ENCODE data around the gene BBS1.
A peak's percentile ranks its signal among the peaks of the same experiment; 100 is the strongest.

BBS1 gene

GRCh38 chr11:66484806-66485380 lies 25.5 kb upstream of the BBS1 start:
- H3K4me1 Mint-ChIP-seq (ENCODE audit: low read depth in 2 of 2) = peaks cover 8 to 9% of the 10 kb centered on the region in 2 donors
- no peak overlapping the region for H3K4me3 Mint-ChIP-seq
- no peaks in the 10 kb centered on the region for H3K27me3 Mint-ChIP-seq
- ATAC-seq (replicated peaks) = no peak
- H3K27ac Mint-ChIP-seq = no peak overlapping the region
- peaks cover 25% of the 10 kb centered on the region for H3K36me3 Mint-ChIP-seq (ENCODE audit: insufficient read depth)
- H3K9me3 Mint-ChIP-seq = no peaks in the 10 kb centered on the region
- no peak for DNase-seq

- no peaks in the 10 kb centered on the region for H3K27me3 Mint-ChIP-seq
- no peak for ATAC-seq (replicated peaks)
- H3K4me1 Mint-ChIP-seq (ENCODE audit: low read depth in 2 of 2) = peaks cover 0 to 2% of the 10 kb centered on the region in 2 donors
- H3K27ac Mint-ChIP-seq = no peak overlapping the region
- H3K36me3 Mint-ChIP-seq (ENCODE audit: insufficient read depth) = peaks cover 19% of the 10 kb centered on the region
- no peaks in the 10 kb centered on the region for H3K9me3 Mint-ChIP-seq
- no peak for DNase-seq
- H3K4me3 Mint-ChIP-seq = no peak overlapping the region
Measured at GRCh38 chr11:66488957-66489356, 21.5 kb upstream of the BBS1 start.

- ATAC-seq (replicated peaks) (no peak), DNase-seq (no peak)
- H3K36me3 Mint-ChIP-seq (ENCODE audit: insufficient read depth) = peaks cover 19% of the 10 kb centered on the region
- no peak overlapping the region for H3K27ac Mint-ChIP-seq
- H3K4me1 Mint-ChIP-seq (ENCODE audit: low read depth in 2 of 2) = peaks cover 0 to 2% of the 10 kb centered on the region in 2 donors
- no peak overlapping the region for H3K4me3 Mint-ChIP-seq
- no peaks in the 10 kb centered on the region for H3K9me3 Mint-ChIP-seq
- H3K27me3 Mint-ChIP-seq = no peaks in the 10 kb centered on the region
Measured at GRCh38 chr11:66489636-66490035, 20.8 kb upstream of the BBS1 start.

GRCh38 chr11:66491315-66491935 lies 19.0 kb upstream of the BBS1 start:
- Mint-ChIP-seq H3K4me1 (ENCODE audit: low read depth in 2 of 2) (peaks cover 0 to 2% of the 10 kb centered on the region in 2 donors), H3K9me3 (no peaks in the 10 kb centered on the region), H3K27ac (no peak overlapping the region), H3K27me3 (no peaks in the 10 kb centered on the region), H3K4me3 (no peak overlapping the region), H3K36me3 (ENCODE audit: insufficient read depth) (peaks cover 14% of the 10 kb centered on the region)
- no peak for ATAC-seq (replicated peaks)
- DNase-seq = no peak

GRCh38 chr11:66492161-66492865 lies 18.1 kb upstream of the BBS1 start:
- Mint-ChIP-seq H3K4me1 (ENCODE audit: low read depth in 2 of 2) (peaks cover 0 to 2% of the 10 kb centered on the region in 2 donors), H3K36me3 (ENCODE audit: insufficient read depth) (peaks cover 14% of the 10 kb centered on the region), H3K4me3 (no peak overlapping the region), H3K27ac (peak overlapping the region in 1 of 2 donors; percentile 17), H3K27me3 (no peaks in the 10 kb centered on the region), H3K9me3 (no peaks in the 10 kb centered on the region)
- no peak for ATAC-seq (replicated peaks)
- no peak for DNase-seq

- Mint-ChIP-seq H3K36me3 (ENCODE audit: insufficient read depth) (peaks cover 13% of the 10 kb centered on the region), H3K4me1 (ENCODE audit: low read depth in 2 of 2) (peaks cover 0 to 2% of the 10 kb centered on the region in 2 donors), H3K9me3 (no peaks in the 10 kb centered on the region), H3K27ac (no peak overlapping the region), H3K27me3 (no peaks in the 10 kb centered on the region), H3K4me3 (no peak overlapping the region)
- ATAC-seq (replicated peaks) (no peak), DNase-seq (no peak)
Measured at GRCh38 chr11:66493130-66493529, 17.3 kb upstream of the BBS1 start.

GRCh38 chr11:66494458-66494857 lies 16.0 kb upstream of the BBS1 start:
- Mint-ChIP-seq H3K27me3 (no peaks in the 10 kb centered on the region), H3K27ac (no peak overlapping the region), H3K36me3 (ENCODE audit: insufficient read depth) (peaks cover 20% of the 10 kb centered on the region), H3K4me3 (no peak overlapping the region), H3K9me3 (no peaks in the 10 kb centered on the region), H3K4me1 (ENCODE audit: low read depth in 2 of 2) (peaks cover 0 to 2% of the 10 kb centered on the region in 2 donors)
- ATAC-seq (replicated peaks) (no peak), DNase-seq (no peak)

GRCh38 chr11:66494935-66495334 lies 15.5 kb upstream of the BBS1 start:
- ATAC-seq (replicated peaks) (no peak), DNase-seq (no peak)
- H3K4me1 Mint-ChIP-seq (ENCODE audit: low read depth in 2 of 2) = peaks cover 0 to 2% of the 10 kb centered on the region in 2 donors
- no peaks in the 10 kb centered on the region for H3K9me3 Mint-ChIP-seq
- no peak overlapping the region for H3K27ac Mint-ChIP-seq
- no peaks in the 10 kb centered on the region for H3K27me3 Mint-ChIP-seq
- peaks cover 20% of the 10 kb centered on the region for H3K36me3 Mint-ChIP-seq (ENCODE audit: insufficient read depth)
- no peak overlapping the region for H3K4me3 Mint-ChIP-seq

- no peak overlapping the region for H3K27ac Mint-ChIP-seq
- ATAC-seq (replicated peaks) (no peak), DNase-seq (no peak)
- H3K4me3 Mint-ChIP-seq = no peak overlapping the region
- H3K9me3 Mint-ChIP-seq = no peaks in the 10 kb centered on the region
- no peaks in the 10 kb centered on the region for H3K27me3 Mint-ChIP-seq
- H3K4me1 Mint-ChIP-seq (ENCODE audit: low read depth in 2 of 2) = peaks cover 0 to 2% of the 10 kb centered on the region in 2 donors
- peaks cover 20% of the 10 kb centered on the region for H3K36me3 Mint-ChIP-seq (ENCODE audit: insufficient read depth)
Measured at GRCh38 chr11:66495401-66495854, 15.0 kb upstream of the BBS1 start.

DNA sequence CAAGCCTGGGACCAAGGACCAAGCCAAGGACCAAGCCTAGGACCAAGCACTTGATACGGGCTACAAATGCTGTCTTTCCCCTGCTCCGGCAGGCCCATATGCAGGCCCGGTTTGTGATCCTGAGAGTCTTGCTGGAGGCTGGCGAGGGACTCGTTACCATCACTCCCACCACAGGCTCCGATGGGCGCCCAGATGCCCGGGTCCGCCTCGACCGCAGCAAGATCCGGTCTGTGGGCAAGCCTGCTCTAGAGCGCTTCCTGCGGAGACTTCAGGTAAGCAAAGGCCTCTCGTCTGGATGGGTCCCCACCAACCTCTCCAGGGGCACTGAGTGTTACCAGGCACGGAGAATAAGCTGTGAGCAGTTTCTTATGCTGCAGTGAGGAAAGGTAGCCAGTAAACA lies 13.2 kb upstream of the BBS1 start:
- Mint-ChIP-seq H3K4me3 (no peak overlapping the region), H3K27me3 (no peaks in the 10 kb centered on the region), H3K36me3 (ENCODE audit: insufficient read depth) (peaks cover 20% of the 10 kb centered on the region), H3K4me1 (ENCODE audit: low read depth in 2 of 2) (peaks cover 0 to 2% of the 10 kb centered on the region in 2 donors), H3K9me3 (no peaks in the 10 kb centered on the region), H3K27ac (no peak overlapping the region)
- DNase-seq (no peak), ATAC-seq (replicated peaks) (no peak)

DNA sequence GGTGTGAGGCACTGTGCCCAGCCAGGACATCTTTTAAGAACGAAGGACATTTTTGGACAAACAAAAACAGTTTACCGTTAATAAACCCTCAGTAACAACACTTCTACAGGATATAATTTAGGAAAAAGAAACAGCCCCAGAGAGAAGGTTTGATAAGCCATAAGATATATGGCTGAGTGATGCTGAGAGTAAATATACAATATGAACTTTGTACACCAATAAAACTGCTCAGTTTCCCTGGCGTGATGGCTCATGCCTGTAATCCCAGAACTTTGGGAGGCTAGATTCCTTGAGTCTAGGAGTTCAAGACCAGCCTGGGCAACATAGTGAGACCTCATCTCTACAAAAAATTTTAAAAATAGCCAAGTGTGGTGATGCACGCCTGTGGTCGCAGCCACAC lies 11.9 kb upstream of the BBS1 start:
- no peak for ATAC-seq (replicated peaks)
- Mint-ChIP-seq H3K4me3 (no peak overlapping the region), H3K27me3 (no peaks in the 10 kb centered on the region), H3K9me3 (no peaks in the 10 kb centered on the region), H3K4me1 (ENCODE audit: low read depth in 2 of 2) (no peaks in the 10 kb centered on the region), H3K36me3 (ENCODE audit: insufficient read depth) (peaks cover 22% of the 10 kb centered on the region), H3K27ac (peak overlapping the region in 1 of 2 donors; percentile 29)
- no peak for DNase-seq

- peaks cover 6% of the 10 kb centered on the region for H3K36me3 Mint-ChIP-seq (ENCODE audit: insufficient read depth)
- H3K4me1 Mint-ChIP-seq (ENCODE audit: low read depth in 2 of 2) = no peaks in the 10 kb centered on the region
- H3K27me3 Mint-ChIP-seq = no peaks in the 10 kb centered on the region
- H3K4me3 Mint-ChIP-seq = no peak overlapping the region
- DNase-seq (no peak), ATAC-seq (replicated peaks) (no peak)
- H3K9me3 Mint-ChIP-seq = no peaks in the 10 kb centered on the region
- no peak overlapping the region for H3K27ac Mint-ChIP-seq
Measured at GRCh38 chr11:66505276-66505816, 5.1 kb upstream of the BBS1 start.

DNA sequence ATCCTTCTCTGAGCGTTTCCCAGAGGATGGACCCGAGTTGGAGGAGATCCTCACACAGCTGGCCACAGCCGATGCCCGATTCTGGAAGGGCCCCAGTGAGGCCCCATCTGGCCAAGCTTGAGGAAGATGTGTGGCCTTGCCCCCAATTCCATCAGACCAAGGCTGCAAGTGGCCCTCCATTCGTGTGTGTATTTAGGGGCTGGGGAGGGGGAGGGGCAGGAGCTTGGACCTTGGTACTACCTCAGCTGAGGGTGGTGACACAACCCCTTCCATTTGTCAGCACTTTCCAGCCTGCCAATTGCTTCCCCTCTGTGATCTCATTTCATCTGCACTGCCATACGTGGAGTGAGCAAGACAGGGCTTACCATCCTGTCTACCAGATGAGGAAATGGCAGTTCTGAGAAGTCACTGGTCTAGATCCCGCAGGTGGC lies 1.3 kb upstream of the BBS1 start:
- ATAC-seq (replicated peaks) (no peak), DNase-seq (no peak)
- H3K9me3 Mint-ChIP-seq = no peaks in the 10 kb centered on the region
- peak overlapping the region; percentile 33 to 59 for H3K27ac Mint-ChIP-seq
- no peaks in the 10 kb centered on the region for H3K27me3 Mint-ChIP-seq
- peaks cover 3% of the 10 kb centered on the region for H3K36me3 Mint-ChIP-seq (ENCODE audit: insufficient read depth)
- H3K4me1 Mint-ChIP-seq (ENCODE audit: low read depth in 2 of 2) = peaks cover 8 to 16% of the 10 kb centered on the region in 2 donors
- no peak overlapping the region for H3K4me3 Mint-ChIP-seq

DNA sequence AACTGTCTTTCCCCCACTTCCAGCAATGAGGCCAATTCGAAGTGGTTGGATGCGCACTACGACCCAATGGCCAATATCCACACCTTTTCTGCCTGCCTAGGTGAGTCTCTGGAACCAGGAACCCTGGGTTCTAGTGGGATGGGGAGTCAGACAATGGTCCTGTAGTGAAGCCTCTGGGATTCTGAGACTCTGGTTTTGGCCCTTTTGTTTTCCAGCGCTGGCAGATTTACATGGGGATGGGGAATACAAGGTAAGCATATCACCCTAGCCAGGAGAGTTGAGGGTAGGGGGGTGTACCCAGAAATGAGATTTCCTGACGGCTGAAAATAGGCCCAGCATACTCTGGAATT lies 530 bp downstream of the BBS1 start:
- Mint-ChIP-seq H3K4me1 (ENCODE audit: low read depth in 2 of 2) (peaks cover 10 to 16% of the 10 kb centered on the region in 2 donors), H3K36me3 (ENCODE audit: insufficient read depth) (peaks cover 11% of the 10 kb centered on the region), H3K9me3 (no peaks in the 10 kb centered on the region), H3K27ac (peak overlapping the region; percentile 81 to 84), H3K4me3 (peak overlapping the region; percentile 86 to 91), H3K27me3 (no peaks in the 10 kb centered on the region)
- DNase-seq = no peak
- no peak for ATAC-seq (replicated peaks)

Measured in effector memory CD8-positive, alpha-beta T cell (primary cell).